ENCODE measurements around the gene EVA1C. TPM values are rescaled to one million over a fixed set of nuclear protein-coding genes. Genes with fewer than 3 reads are reported as not detected.

The EVA1C gene
- total and polyA plus RNA-seq, 10 of the 15 experiments (the other 5 are each of a cell fraction or from before 2014, with no cell fraction given), result 0.13 to 0.56 (median 0.34) TPM; not detected in 7

GRCh38 chr21:32411350-32412161, 950 bp upstream of the EVA1C start (continued):
- TF ChIP-seq MYC (IDR thresholded peaks at IDR 0.05; ENCODE audit: insufficient read depth, insufficient read length, insufficient replicate concordance, low read length, severe bottlenecking), result no peak
- no peak for TF ChIP-seq FOXK2 (IDR thresholded peaks at IDR 0.05)
- no peak for TF ChIP-seq EED (IDR thresholded peaks at IDR 0.05; ENCODE audit: low read depth)
- no peak for TF ChIP-seq ASH2L (IDR thresholded peaks at IDR 0.05; ENCODE audit: borderline replicate concordance, low read depth)

- no peak for TF ChIP-seq ZBTB40 (IDR thresholded peaks at IDR 0.05; ENCODE audit: borderline replicate concordance)
- no peak for TF ChIP-seq KAT2A (conservative IDR thresholded peaks at IDR 0.05; ENCODE audit: control insufficient read depth, low read depth, low read length)
- Histone ChIP-seq H3K27ac (ENCODE audit: control insufficient read depth, insufficient read depth) (no peak overlapping the region), H3K4me1 (ENCODE audit: control insufficient read depth, insufficient read depth, low read length) (no peaks in the 10 kb centered on the region), H3K9ac (ENCODE audit: control insufficient read depth, insufficient read depth, low read length) (no peak overlapping the region), H3K27me3 (replicated peaks in 1 of 2; ENCODE audit: control insufficient read depth in 2 of 2, insufficient read depth in 2 of 2, low read length in 1 of 2) (peaks cover 3 to 5% of the 10 kb centered on the region in 2 experiments; a peak in 2 of 4 replicates), H3K4me3 (no peak overlapping the region), H3K9me3 (replicated peaks; ENCODE audit: control insufficient read depth, insufficient read depth, low read length) (no peaks in the 10 kb centered on the region), H4K20me1 (ENCODE audit: control insufficient read depth, insufficient read depth) (no peaks in the 10 kb centered on the region), H3K4me2 (ENCODE audit: control insufficient read depth, insufficient read depth) (no peak overlapping the region), H2AFZ (ENCODE audit: control insufficient read depth, low read depth, low read length) (no peak overlapping the region), H3K79me2 (ENCODE audit: control insufficient read depth, insufficient read depth, low read length) (no peaks in the 10 kb centered on the region), H3K36me3 (ENCODE audit: control insufficient read depth in 2 of 2, insufficient read depth in 2 of 2, low read length in 1 of 2) (no peaks in the 10 kb centered on the region)
- intact Hi-C loops (cut with micrococcal nuclease; ENCODE audit: unreplicated experiment), result no loop called here
- DNase-seq (ENCODE audit: low read depth, low spot score) (no peak), FAIRE-seq (no peak), ATAC-seq (no peak)
- RAD21 ChIA-PET (ENCODE audit: unreplicated experiment), result no interaction called here
- BruUV-seq (replicated peaks), result no TSS peak
- CTCF ChIA-PET, result no interaction called here
- POLR2A ChIA-PET, result no interaction called here
- WGBS (ENCODE audit: insufficient coverage, insufficient replicate concordance, low lambda C conversion rate, missing lambda C conversion rate), result 34% methylated on average over 32 of the region's 32 CpGs
- SMC1A ChIA-PET (ENCODE audit: uncharacterized antibody, unreplicated experiment), result no interaction called here
- in situ Hi-C loops (cut with MboI), result no loop called here
Observed at GRCh38 chr21:32413015-32413504, 554 bp downstream of the EVA1C start.
